A673 (cell line): Measurements from ENCODE around the gene CLNK. TPM values are rescaled to one million over a fixed set of nuclear protein-coding genes. Genes with fewer than 3 reads are reported as not detected.

Source experiments
- BruUV-seq: library from RNA; stranded (reverse); fragments of 400-500 nt; replicated peaks from 2 replicates; lab custom pipeline; 2021; lab: Mats Ljungman, UMichigan
- CTCF ChIA-PET: fragments of 300-600 bp; sonication (Branson Sonifier 250); formaldehyde crosslinking; loops from one replicate; lab custom pipeline; 2022; ENCODE audit warnings: antibody characterized with exemption; lab: Charles Lee
- POLR2A ChIA-PET: fragments of 300-600 bp; sonication (Branson Sonifier 250); formaldehyde crosslinking; loops from one replicate; lab custom pipeline; 2022; ENCODE audit warnings: antibody characterized with exemption; ENCODE audit not compliant: low non-redundant PET; lab: Charles Lee
- DNase-seq: peaks from one replicate; pipeline ENCODE4 v3.0.0-alpha.2; 2015; ENCODE audit warnings: low spot score
- H3K27ac ChIP-seq: fragments of 200-600 bp; sonication (generic); 2 replicates; pipeline ENCODE4 v1.5.1; 2016; ENCODE audit warnings: mixed run types, low read depth, mild to moderate bottlenecking, mixed read lengths, antibody characterized with exemption, low read length; ENCODE audit not compliant: poor library complexity, severe bottlenecking
- H3K27me3 ChIP-seq: fragments of 200-600 bp; sonication (generic); replicated peaks from 2 replicates; pipeline ENCODE4 v1.6.1; 2017; ENCODE audit warnings: mixed run types, low read depth, mild to moderate bottlenecking, mixed read lengths, antibody characterized with exemption, low read length; ENCODE audit not compliant: insufficient read depth, poor library complexity
- H3K36me3 ChIP-seq: fragments of 200-600 bp; sonication (generic); 2 replicates; pipeline ENCODE4 v1.6.1; 2016; ENCODE audit warnings: mixed run types, mild to moderate bottlenecking, mixed read lengths, antibody characterized with exemption, low read length; ENCODE audit not compliant: insufficient read depth, poor library complexity, severe bottlenecking
- H3K4me1 ChIP-seq: fragments of 200-600 bp; sonication (generic); 2 replicates; pipeline ENCODE4 v1.6.1; 2017; ENCODE audit warnings: mixed run types, mild to moderate bottlenecking, mixed read lengths, antibody characterized with exemption, low read length; ENCODE audit not compliant: insufficient read depth, poor library complexity, severe bottlenecking
- H3K4me3 ChIP-seq: fragments of 200-600 bp; sonication (generic); 2 replicates; pipeline ENCODE4 v1.5.1; 2016; ENCODE audit warnings: low read depth, mixed run types, mild to moderate bottlenecking, mixed read lengths, low read length; ENCODE audit not compliant: poor library complexity, severe bottlenecking
- H3K9me3 ChIP-seq: fragments of 200-600 bp; sonication (generic); 2 replicates; pipeline ENCODE4 v1.6.1; 2016; ENCODE audit warnings: mixed run types, low read depth, mild to moderate bottlenecking, mixed read lengths, antibody characterized with exemption, low read length; ENCODE audit not compliant: poor library complexity, severe bottlenecking
- CTCF ChIP-seq: fragments of 300-800, 200-600 bp; sonication (generic); conservative IDR thresholded peaks from 2 replicates; pipeline ENCODE4 v1.5.1; 2017; ENCODE audit warnings: low read depth, mild to moderate bottlenecking, antibody characterized with exemption, low read length, moderate library complexity, mixed read lengths
- EZH2 ChIP-seq: fragments of 200-600 bp; sonication (generic); IDR thresholded peaks from 2 replicates; pipeline ENCODE4 v1.6.1; 2017; ENCODE audit warnings: borderline replicate concordance, low read depth, mild to moderate bottlenecking, mixed read lengths, antibody characterized with exemption, low read length; ENCODE audit not compliant: poor library complexity, severe bottlenecking
- intact Hi-C: fragments of 100-400 bp; cut with micrococcal nuclease; formaldehyde crosslinking; loops from one replicate; pipeline ENCODE4 v1.10.0; 2022; ENCODE audit not compliant: unreplicated experiment
- total RNA-seq: library from RNA; stranded (reverse); gene quantifications from 2 replicates; pipeline ENCODE4 v1.2.3, GENCODE V29; 2021

The CLNK gene
- total RNA-seq, 1 experiment from 2014 or later, result not detected

- Histone ChIP-seq H3K27ac (no peak overlapping the region), H3K4me1 (no peaks in the 10 kb centered on the region), H3K36me3 (no peaks in the 10 kb centered on the region), H3K9me3 (peaks cover 5% of the 10 kb centered on the region), H3K4me3 (no peak overlapping the region), H3K27me3 (no peaks in the 10 kb centered on the region)
- no TSS peak for BruUV-seq
- intact Hi-C loops, result no loop called here
- ChIA-PET POLR2A (interaction anchor here (0.6 kb wide), 1 partner anchor 615 kb away, joined by 8 read pairs; no protein-coding TSS in a partner anchor), CTCF (no interaction called here)
- DNase-seq, result no peak
- TF ChIP-seq EZH2 (no peak), CTCF (no peak)
These were observed 47.8 kb upstream of the CLNK start for GRCh38 chr4:10732235-10732913.

GRCh38 chr4:10731690-10732089 lies 47.1 kb upstream of the CLNK start:
- DNase-seq, result no peak
- Histone ChIP-seq H3K27ac (no peak overlapping the region), H3K9me3 (no peaks in the 10 kb centered on the region), H3K4me1 (no peaks in the 10 kb centered on the region), H3K27me3 (no peaks in the 10 kb centered on the region), H3K36me3 (no peaks in the 10 kb centered on the region), H3K4me3 (no peak overlapping the region)
- no peak for TF ChIP-seq CTCF
- ChIA-PET CTCF (no interaction called here), POLR2A (interaction anchor here (0.6 kb wide), 1 partner anchor 615 kb away, joined by 8 read pairs; no protein-coding TSS in a partner anchor)
- no TSS peak for BruUV-seq
- intact Hi-C loops, result no loop called here

GRCh38 chr4:10731162-10731561 lies 46.6 kb upstream of the CLNK start:
- H3K27me3 ChIP-seq, result no peaks in the 10 kb centered on the region

More at GRCh38 chr4:10731162-10731561, 46.6 kb upstream of the CLNK start:
- intact Hi-C loops, result no loop called here
- CTCF ChIA-PET, result no interaction called here
- Histone ChIP-seq H3K36me3 (no peaks in the 10 kb centered on the region), H3K9me3 (no peaks in the 10 kb centered on the region), H3K4me3 (no peak overlapping the region), H3K4me1 (no peaks in the 10 kb centered on the region), H3K27ac (no peak overlapping the region)
- POLR2A ChIA-PET, result no interaction called here
- no peak for DNase-seq
- no peak for TF ChIP-seq EZH2
- TF ChIP-seq CTCF, result no peak
- no TSS peak for BruUV-seq
